Measurements from ENCODE around the gene NOVA1.

The NOVA1 gene

DNA sequence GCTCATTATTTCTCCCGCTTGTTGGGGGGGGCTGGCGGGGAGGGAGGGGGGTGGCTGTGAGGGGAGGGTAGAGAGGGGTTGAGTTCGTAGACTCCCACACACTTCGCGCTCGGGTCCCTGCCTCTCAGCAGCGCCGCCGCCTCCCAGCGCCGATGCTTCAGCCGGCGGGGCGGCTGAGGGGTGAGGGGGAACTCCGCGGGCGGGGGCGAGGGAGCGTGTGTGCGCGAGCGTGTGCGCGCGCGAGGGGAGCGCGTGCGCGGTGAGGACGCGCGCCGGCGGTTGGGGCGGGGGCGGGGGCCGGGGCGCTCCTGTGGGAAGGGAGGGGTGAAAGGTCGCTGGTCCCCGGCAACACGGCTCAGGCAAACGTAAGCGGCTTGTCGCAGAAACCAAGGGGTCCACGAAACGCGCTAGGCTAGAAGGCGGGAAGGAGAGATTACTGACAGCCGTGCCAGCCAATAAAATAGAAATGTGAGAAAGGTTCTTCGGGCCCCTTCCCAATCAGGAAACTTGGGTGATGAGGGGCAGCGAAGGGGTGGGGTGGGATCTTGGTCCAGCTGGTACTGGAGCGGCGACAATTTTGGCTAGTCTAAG is 343 bp upstream of the NOVA1 start:
- H3K36me3 ChIP-seq (ENCODE audit: control insufficient read depth, insufficient read depth, low read length): no peaks in the 10 kb centered on the region
- no peak overlapping the region for H3K9ac ChIP-seq
- peak overlapping the region; percentile 98 for H3K4me2 ChIP-seq (ENCODE audit: low read length)
- no peaks in the 10 kb centered on the region for H3K9me3 ChIP-seq (ENCODE audit: control insufficient read depth, low read length)
- peak overlapping the region; percentile 91 for H2AFZ ChIP-seq
- H3K27ac ChIP-seq: peak overlapping the region; percentile 86
- TF ChIP-seq, protein P1, sequence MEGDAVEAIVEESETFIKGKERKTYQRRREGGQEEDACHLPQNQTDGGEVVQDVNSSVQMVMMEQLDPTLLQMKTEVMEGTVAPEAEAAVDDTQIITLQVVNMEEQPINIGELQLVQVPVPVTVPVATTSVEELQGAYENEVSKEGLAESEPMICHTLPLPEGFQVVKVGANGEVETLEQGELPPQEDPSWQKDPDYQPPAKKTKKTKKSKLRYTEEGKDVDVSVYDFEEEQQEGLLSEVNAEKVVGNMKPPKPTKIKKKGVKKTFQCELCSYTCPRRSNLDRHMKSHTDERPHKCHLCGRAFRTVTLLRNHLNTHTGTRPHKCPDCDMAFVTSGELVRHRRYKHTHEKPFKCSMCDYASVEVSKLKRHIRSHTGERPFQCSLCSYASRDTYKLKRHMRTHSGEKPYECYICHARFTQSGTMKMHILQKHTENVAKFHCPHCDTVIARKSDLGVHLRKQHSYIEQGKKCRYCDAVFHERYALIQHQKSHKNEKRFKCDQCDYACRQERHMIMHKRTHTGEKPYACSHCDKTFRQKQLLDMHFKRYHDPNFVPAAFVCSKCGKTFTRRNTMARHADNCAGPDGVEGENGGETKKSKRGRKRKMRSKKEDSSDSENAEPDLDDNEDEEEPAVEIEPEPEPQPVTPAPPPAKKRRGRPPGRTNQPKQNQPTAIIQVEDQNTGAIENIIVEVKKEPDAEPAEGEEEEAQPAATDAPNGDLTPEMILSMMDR (IDR thresholded peaks at IDR 0.05): no peak
- H3K4me3 ChIP-seq (ENCODE audit: low read depth, low read length): peak overlapping the region; percentile 67
- H3K79me2 ChIP-seq: no peaks in the 10 kb centered on the region
- H3K27me3 ChIP-seq (ENCODE audit: control insufficient read depth, insufficient read depth, low read length): no peaks in the 10 kb centered on the region
- H3K4me1 ChIP-seq: no peaks in the 10 kb centered on the region

DNA sequence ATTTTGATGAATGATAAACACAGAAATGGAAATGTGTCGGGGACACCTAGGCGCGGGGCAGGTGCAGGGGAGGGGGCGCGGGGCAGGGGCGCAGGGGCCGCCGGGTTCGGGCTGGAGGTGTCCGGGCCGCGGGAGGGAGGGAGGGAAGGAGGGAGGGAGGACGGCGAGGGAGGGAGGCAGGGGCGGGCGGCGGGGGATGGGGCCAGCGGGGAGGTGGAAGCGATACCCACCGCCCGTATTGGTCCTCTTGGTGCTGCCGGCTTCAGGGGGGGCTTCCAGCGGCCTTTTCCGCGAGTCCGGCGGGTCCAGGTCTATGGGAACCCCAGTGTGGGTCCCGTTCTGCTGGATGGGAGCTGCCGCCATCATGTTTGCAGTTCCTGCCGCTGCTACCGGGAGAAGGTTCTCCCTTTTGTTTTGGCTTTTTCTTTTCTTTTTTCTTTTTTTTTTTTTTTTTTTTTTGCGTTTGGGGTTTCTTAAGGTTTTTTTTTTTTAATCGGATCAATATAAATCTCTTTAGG is 703 bp downstream of the NOVA1 start:
- Histone ChIP-seq H3K4me2 (ENCODE audit: low read length) (peak overlapping the region; percentile 66), H3K4me3 (ENCODE audit: low read depth, low read length) (peak overlapping the region; percentile 67), H2AFZ (peak overlapping the region; percentile 91), H3K4me1 (no peaks in the 10 kb centered on the region), H3K79me2 (no peaks in the 10 kb centered on the region), H3K36me3 (ENCODE audit: control insufficient read depth, insufficient read depth, low read length) (no peaks in the 10 kb centered on the region), H3K27me3 (ENCODE audit: control insufficient read depth, insufficient read depth, low read length) (no peaks in the 10 kb centered on the region), H3K27ac (peak overlapping the region; percentile 86), H3K9me3 (ENCODE audit: control insufficient read depth, low read length) (no peaks in the 10 kb centered on the region), H3K9ac (peak overlapping the region; percentile 42)
- TF ChIP-seq, protein P1 (IDR thresholded peaks at IDR 0.05): no peak

DNA sequence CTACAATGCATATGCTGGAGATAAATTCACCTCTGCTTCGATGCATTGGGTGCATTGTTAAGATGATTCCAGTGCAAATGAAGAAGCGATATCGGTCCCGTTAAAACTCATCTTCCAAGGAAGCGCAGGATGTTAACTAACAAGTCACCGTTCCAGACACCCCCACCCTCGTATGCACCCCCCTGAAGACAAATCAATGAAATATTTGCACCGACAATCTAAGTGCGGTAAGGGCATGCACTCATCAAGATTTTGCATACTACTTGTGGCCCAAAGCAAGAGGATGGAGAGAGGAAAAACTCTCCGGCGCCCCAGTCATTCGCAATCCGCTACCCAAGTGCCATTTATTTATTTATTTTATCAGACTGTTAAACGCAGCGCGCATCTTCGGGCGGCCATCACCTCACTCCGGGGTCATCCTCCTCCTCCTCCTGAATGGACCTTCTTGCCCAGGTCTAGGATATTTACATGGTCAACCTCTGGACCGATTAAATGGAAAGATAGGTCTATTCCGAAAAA is 1.2 kb downstream of the NOVA1 start:
- Histone ChIP-seq H2AFZ (peak overlapping the region; percentile 91), H3K4me3 (ENCODE audit: low read depth, low read length) (peak overlapping the region; percentile 67), H3K27ac (peak overlapping the region; percentile 86), H3K9ac (no peak overlapping the region), H3K9me3 (ENCODE audit: control insufficient read depth, low read length) (no peaks in the 10 kb centered on the region), H3K4me1 (no peaks in the 10 kb centered on the region), H3K27me3 (ENCODE audit: control insufficient read depth, insufficient read depth, low read length) (no peaks in the 10 kb centered on the region), H3K4me2 (ENCODE audit: low read length) (peak overlapping the region; percentile 66), H3K79me2 (no peaks in the 10 kb centered on the region), H3K36me3 (ENCODE audit: control insufficient read depth, insufficient read depth, low read length) (no peaks in the 10 kb centered on the region)
- TF ChIP-seq, protein P1 (IDR thresholded peaks at IDR 0.05): no peak

DNA sequence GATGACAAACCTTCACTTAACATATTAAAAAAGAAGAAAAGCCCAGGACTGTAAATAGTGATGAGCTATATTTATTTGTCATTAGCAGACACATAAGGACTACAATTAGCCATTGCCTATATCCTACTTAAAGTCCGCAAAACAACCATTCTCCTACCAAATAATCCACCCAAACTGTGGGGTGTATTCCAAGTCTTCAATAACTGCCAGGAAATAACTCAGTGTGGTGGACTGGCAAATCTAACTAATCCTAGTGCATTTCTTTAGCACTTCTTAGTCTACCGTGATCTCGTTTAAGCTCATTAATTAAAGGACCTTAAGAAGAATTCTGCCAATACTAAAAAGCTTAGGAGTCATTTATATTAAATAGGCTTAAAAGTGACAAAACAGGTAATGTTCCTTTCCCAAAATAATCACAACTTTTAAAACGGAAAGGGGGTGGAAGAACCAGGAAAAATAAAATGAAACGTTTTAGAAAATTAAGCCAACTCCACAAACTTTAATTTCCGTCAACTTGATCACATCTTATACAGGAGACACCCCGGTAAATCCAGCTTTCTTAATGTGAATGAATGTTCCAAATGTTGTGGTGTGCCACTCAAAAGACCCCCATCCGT is 1.8 kb downstream of the NOVA1 start:
- Histone ChIP-seq H3K27ac (no peak overlapping the region), H2AFZ (peak overlapping the region; percentile 91), H3K36me3 (ENCODE audit: control insufficient read depth, insufficient read depth, low read length) (no peaks in the 10 kb centered on the region), H3K79me2 (no peaks in the 10 kb centered on the region), H3K4me3 (ENCODE audit: low read depth, low read length) (peak overlapping the region; percentile 67), H3K4me2 (ENCODE audit: low read length) (peak overlapping the region; percentile 66), H3K27me3 (ENCODE audit: control insufficient read depth, insufficient read depth, low read length) (no peaks in the 10 kb centered on the region), H3K9me3 (ENCODE audit: control insufficient read depth, low read length) (no peaks in the 10 kb centered on the region), H3K4me1 (no peaks in the 10 kb centered on the region), H3K9ac (no peak overlapping the region)
- TF ChIP-seq, protein P1 (IDR thresholded peaks at IDR 0.05): no peak

All from parathyroid adenoma (tissue), 2 donors.